ENCODE data around the gene CFAP52.

Gene CFAP52

DNA sequence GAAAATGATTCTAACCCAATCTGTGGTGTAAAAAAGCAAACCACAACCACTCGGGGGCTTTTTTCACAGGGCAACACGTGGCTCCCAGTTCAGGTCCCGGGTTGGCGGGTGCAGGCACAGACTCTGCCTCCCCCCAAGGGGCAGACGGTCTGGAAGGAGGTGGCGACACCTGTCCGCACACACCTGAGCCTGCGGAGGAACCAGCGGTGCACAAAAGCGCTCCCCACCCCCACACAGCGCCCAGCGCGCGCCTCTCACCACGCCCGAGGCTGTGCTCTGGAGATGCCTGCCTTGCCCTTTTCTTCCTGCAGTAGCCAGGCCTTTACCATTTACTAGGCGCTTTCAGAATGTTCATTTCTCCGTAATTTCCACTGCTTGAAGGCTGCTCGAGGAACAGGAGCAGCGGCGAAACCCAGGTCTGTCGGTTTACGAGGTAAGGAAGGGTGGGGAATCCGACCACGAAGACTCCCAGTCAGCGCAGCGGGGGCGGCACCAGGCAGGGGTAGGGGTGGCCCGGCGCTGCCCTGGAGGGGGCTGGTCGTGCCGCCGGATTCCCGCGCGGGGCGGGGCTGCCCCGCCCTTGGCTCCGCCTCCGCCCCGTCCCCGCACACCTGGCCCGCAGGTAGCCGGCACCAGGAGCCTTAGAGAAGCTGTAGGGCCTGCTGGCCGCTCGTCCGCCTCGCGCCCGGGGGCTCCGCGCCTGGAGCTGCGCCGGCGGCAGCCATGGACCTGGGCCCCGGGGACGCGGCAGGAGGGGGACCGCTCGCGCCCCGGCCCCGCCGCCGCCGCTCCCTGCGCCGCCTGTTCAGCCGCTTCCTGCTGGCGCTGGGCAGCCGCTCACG, 68.7 kb downstream of the CFAP52 start, which contains the start of gene USP43:
USP43 (plus strand) TSS at position 608 of the 842 bp plus-strand sequence; CDS start at position 724, 116 bp downstream.
- no peak for DNase-seq (ENCODE audit: low read depth)
- peak within 1 kb of the TSS; percentile 67 for H3K4me3 ChIP-seq (ENCODE audit: low read length)
- TF ChIP-seq, protein P1, sequence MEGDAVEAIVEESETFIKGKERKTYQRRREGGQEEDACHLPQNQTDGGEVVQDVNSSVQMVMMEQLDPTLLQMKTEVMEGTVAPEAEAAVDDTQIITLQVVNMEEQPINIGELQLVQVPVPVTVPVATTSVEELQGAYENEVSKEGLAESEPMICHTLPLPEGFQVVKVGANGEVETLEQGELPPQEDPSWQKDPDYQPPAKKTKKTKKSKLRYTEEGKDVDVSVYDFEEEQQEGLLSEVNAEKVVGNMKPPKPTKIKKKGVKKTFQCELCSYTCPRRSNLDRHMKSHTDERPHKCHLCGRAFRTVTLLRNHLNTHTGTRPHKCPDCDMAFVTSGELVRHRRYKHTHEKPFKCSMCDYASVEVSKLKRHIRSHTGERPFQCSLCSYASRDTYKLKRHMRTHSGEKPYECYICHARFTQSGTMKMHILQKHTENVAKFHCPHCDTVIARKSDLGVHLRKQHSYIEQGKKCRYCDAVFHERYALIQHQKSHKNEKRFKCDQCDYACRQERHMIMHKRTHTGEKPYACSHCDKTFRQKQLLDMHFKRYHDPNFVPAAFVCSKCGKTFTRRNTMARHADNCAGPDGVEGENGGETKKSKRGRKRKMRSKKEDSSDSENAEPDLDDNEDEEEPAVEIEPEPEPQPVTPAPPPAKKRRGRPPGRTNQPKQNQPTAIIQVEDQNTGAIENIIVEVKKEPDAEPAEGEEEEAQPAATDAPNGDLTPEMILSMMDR (conservative IDR thresholded peaks at IDR 0.05; ENCODE audit: low read depth, low read length), result no peak

GRCh38 chr17:9645851-9646545, 69.6 kb downstream of the CFAP52 start:
- H3K4me3 ChIP-seq (ENCODE audit: low read length), result peak overlapping the region; percentile 67
- TF ChIP-seq, protein P1 (conservative IDR thresholded peaks at IDR 0.05; ENCODE audit: low read depth, low read length), result peak; percentile 21
- no peak for DNase-seq (ENCODE audit: low read depth)

GRCh38 chr17:9646546-9646885, 70.1 kb downstream of the CFAP52 start:
- H3K4me3 ChIP-seq (ENCODE audit: low read length), result peak overlapping the region; percentile 67
- no peak for DNase-seq (ENCODE audit: low read depth)

GRCh38 chr17:9647014-9647413, 70.6 kb downstream of the CFAP52 start:
- DNase-seq (ENCODE audit: low read depth), result no peak
- H3K4me3 ChIP-seq (ENCODE audit: low read length), result peak overlapping the region; percentile 67
- TF ChIP-seq, protein P1 (conservative IDR thresholded peaks at IDR 0.05; ENCODE audit: low read depth, low read length), result no peak

More at GRCh38 chr17:9646546-9646885, 70.1 kb downstream of the CFAP52 start:
- TF ChIP-seq, protein P1 (conservative IDR thresholded peaks at IDR 0.05; ENCODE audit: low read depth, low read length), result no peak

GRCh38 chr17:9648521-9649110, 72.2 kb downstream of the CFAP52 start:
- DNase-seq (ENCODE audit: low read depth), result no peak
- TF ChIP-seq, protein P1 (conservative IDR thresholded peaks at IDR 0.05; ENCODE audit: low read depth, low read length), result no peak
- H3K4me3 ChIP-seq (ENCODE audit: low read length), result no peak overlapping the region

DNA sequence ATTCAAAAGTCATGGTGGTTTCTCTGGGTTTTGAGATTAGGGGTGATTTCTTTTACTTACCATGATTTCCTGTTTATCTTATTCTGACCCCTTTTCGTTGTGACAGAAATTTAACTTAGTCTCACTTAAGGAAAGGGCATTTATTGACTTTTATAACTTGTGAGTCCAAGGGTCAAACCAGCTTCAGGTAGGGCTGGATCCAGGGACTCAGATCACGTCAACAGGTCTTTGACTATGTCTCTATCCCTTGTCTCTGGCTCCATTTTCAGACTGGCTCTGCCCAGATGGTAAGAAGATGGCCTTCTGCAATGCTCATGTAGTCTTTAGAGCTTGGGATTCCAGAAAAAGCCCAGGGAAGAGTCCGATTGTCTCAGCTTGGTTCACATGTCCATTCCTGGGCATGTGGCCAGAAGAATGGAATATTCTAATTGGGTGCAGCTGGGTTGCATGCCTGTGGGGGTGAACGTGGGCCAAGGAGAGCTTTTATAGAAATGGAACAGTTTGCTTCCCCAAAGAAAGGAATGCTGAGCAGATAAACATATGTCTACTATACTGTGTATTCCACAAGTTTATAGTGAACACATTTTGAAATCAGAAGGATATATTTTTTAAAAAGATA, 82.3 kb downstream of the CFAP52 start:
- no peak overlapping the region for H3K4me3 ChIP-seq (ENCODE audit: low read length)
- DNase-seq (ENCODE audit: low read depth), result no peak
- TF ChIP-seq, protein P1 (conservative IDR thresholded peaks at IDR 0.05; ENCODE audit: low read depth, low read length), result no peak
